ENCODE measurements around the gene NOTCH3. TPM values are rescaled to one million over a fixed set of nuclear protein-coding genes. Genes with fewer than 3 reads are reported as not detected.

NOTCH3 gene
- total and polyA plus RNA-seq, 2 of the 8 experiments (the other 6 are each of a cell fraction or from before 2014, with no cell fraction given), result 37.5 to 107 TPM

GRCh38 chr19:15191982-15192381 is 8.8 kb downstream of the NOTCH3 start (continued):
- TF ChIP-seq, protein P1, sequence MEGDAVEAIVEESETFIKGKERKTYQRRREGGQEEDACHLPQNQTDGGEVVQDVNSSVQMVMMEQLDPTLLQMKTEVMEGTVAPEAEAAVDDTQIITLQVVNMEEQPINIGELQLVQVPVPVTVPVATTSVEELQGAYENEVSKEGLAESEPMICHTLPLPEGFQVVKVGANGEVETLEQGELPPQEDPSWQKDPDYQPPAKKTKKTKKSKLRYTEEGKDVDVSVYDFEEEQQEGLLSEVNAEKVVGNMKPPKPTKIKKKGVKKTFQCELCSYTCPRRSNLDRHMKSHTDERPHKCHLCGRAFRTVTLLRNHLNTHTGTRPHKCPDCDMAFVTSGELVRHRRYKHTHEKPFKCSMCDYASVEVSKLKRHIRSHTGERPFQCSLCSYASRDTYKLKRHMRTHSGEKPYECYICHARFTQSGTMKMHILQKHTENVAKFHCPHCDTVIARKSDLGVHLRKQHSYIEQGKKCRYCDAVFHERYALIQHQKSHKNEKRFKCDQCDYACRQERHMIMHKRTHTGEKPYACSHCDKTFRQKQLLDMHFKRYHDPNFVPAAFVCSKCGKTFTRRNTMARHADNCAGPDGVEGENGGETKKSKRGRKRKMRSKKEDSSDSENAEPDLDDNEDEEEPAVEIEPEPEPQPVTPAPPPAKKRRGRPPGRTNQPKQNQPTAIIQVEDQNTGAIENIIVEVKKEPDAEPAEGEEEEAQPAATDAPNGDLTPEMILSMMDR (IDR thresholded peaks at IDR 0.05; ENCODE audit: control extremely low read depth in 1 of 3, insufficient read depth in 1 of 3, low read depth in 1 of 3, low read length in 3 of 3), result no peak
- no peak for TF ChIP-seq GABPA (IDR thresholded peaks at IDR 0.05; ENCODE audit: borderline replicate concordance, insufficient read depth, low read length)
- no peak for TF ChIP-seq KDM1A (IDR thresholded peaks at IDR 0.05; ENCODE audit: borderline replicate concordance, low read length)
- TF ChIP-seq CREB1 (IDR thresholded peaks at IDR 0.05), result no peak
- TF ChIP-seq RNF2 (IDR thresholded peaks at IDR 0.05; ENCODE audit: borderline replicate concordance, low read depth, low read length, missing control alignments, poor library complexity, severe bottlenecking), result no peak
- TF ChIP-seq, protein P2, sequence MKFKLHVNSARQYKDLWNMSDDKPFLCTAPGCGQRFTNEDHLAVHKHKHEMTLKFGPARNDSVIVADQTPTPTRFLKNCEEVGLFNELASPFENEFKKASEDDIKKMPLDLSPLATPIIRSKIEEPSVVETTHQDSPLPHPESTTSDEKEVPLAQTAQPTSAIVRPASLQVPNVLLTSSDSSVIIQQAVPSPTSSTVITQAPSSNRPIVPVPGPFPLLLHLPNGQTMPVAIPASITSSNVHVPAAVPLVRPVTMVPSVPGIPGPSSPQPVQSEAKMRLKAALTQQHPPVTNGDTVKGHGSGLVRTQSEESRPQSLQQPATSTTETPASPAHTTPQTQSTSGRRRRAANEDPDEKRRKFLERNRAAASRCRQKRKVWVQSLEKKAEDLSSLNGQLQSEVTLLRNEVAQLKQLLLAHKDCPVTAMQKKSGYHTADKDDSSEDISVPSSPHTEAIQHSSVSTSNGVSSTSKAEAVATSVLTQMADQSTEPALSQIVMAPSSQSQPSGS (IDR thresholded peaks at IDR 0.05; ENCODE audit: low read length), result no peak
- TF ChIP-seq BCL11A (IDR thresholded peaks at IDR 0.05; ENCODE audit: low read depth in 2 of 2, low read length in 2 of 2), result no peak

Measured in H1 (cell line).